ENCODE measurements around the gene EN2.

DNA sequence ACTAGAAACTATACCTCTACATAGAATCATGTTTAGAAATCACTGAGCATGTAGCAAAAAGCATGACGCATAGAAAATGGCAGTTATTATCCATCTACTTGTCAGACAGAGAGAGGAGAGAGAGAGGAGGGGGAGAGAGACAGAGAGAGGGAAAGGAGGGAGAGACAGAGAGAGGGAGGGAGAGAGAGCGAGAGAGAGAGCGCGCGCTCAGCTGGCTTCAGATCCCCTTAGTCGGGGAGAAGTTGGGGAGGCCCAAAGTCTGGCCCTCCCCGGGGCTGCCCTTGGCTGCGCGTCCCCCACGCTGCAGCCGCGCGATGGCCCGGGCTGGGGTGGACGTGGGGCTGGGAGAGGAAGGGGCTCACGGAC, 51.4 kb downstream of the EN2 start:
- no peak for TF ChIP-seq EZH2phosphoT487 (IDR thresholded peaks at IDR 0.05; ENCODE audit: insufficient read depth, low read depth)
- TF ChIP-seq EZH2 (IDR thresholded peaks at IDR 0.05; ENCODE audit: insufficient read depth, poor library complexity, severe bottlenecking): no peak

Data from GM23248 (cell line).